COR-L47 (cell line): Measurements from ENCODE around the gene SLC25A21.
A peak's percentile ranks its signal among the peaks of the same experiment; 100 is the strongest.

Source experiments
- DNase-seq: peaks from one replicate; lab custom pipeline; 2025; lab: John Stamatoyannopoulos, UW

SLC25A21 gene

GRCh38 chr14:36662258-36662542 is 510.2 kb downstream of the SLC25A21 start:
- DNase-seq, result peak; percentile 55

GRCh38 chr14:36661506-36662257 is 510.7 kb downstream of the SLC25A21 start, which contains the start of gene PAX9:
TSS of gene PAX9 (plus strand) at chr14:36661860. CDS start at chr14:36662090, 230 bp downstream.
- peak; percentile 91 for DNase-seq

DNA sequence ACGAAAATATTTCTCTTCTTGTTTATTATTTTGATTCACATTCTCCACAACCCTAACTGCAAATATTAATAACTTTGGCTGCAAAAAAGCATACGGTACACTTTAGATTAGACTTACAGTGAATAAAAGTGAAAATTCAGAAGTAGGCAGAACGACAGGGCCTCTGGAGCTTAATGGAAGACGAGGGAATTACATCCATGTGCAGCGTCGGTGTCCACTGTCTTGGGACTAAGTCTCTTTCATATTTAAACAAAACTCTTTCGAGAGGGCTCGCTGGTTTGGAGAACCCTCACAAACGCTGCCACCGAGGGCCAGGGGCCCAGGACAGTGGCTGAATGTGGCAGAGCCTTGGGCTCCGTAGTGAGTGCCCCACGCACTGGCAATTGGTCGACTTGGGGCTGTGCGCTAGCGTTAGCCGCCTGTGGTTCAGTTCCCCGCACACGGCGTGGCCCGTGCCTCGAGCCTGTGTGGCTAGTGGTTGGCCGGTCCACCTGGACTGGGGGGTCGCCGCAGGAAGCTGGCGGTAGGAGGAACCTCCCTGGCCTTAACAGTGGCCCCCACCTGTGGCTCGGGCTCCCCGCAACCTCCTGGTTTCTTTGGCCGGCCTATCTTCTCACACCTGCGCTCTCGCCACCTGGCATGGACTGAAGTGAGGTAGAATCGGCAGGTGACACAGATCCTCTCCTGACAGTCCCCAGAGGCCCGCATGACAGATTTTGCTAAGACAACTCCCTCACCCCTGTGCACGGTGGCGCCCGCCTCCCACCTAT is 511.5 kb downstream of the SLC25A21 start:
- no peak for DNase-seq

DNA sequence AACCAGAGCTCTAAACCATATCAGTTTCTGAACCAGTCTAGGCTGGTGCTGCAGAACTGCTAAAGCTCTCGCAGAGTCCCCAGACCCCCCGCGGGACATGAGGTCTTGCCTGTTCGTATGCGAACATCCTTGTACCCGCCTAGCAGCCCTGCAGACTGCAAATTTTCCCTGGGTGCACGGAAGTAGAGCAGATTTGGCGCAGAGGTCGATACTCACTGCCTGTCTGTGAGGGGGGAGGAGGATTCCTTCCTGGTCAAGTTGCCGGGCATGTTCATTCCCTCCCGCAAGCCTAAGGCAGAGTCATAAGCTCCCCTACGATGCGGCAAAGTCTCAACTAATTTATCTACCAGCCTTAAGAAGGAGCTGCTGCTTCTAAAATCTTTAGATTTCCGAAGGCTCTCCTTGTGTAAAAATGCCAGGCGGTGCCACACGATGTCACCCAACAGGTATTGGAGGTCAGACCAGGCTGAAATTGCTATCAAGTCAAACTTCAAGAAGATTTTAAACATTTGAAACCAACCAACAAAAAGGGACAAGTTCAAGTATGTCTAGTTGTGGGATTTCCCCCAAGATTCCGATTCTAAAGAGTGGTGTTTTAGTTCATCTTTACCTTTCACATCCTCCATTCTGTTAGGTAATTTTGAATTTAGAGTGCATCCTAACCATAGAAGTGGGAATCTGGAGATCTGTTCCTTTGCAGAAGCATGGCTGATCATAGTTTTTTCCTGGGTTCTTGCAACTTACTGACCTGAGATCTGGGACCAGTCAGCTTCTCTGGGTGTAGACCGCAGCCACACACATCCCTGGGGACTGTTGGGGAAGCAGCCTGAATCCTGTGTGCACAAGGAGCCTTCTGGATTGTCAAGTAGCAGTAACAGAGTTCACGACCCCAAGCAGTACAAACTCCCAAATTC is 512.3 kb downstream of the SLC25A21 start:
- no peak for DNase-seq

DNA sequence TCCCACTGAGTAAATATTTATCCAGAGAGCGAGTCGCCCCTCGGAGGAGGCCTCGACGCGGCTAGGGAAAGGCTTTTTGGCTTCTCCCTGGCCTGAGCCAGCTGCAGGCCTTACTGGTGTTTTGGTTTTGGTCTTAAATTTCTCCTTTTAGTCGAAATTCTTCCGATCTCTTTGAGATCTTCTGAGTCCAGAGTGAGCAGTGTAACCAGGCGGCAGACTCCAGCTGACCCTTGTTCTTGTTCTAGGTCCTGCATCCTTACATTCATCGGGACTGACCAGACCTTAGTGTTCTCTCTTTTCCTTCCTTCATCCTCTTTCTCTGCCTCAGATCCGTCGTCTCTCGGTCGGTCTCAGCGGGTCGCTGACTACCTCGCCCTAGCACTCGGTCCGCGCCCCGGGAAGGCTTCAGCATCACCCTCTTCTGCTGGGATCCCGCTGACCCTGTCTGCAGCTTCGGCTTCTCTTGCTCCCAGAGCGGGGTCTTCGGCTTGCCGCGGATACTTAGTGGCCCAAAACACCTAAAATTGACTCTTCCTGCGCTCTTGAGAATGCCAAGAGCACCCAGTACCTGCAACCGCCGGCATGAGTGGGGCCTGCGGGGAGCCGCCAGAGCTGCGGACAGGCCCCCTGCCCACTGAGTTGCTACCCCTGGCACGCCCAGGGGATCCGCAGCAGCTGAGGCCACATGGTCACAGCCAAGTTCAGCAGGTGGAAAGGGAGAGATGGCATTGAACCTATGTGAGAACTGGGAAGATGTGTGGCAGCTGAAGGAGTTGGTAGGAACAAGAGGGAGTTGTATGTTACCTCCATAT is 513.2 kb downstream of the SLC25A21 start:
- DNase-seq, result no peak

GRCh38 chr14:36658123-36659009 is 514.0 kb downstream of the SLC25A21 start:
- no peak for DNase-seq

DNA sequence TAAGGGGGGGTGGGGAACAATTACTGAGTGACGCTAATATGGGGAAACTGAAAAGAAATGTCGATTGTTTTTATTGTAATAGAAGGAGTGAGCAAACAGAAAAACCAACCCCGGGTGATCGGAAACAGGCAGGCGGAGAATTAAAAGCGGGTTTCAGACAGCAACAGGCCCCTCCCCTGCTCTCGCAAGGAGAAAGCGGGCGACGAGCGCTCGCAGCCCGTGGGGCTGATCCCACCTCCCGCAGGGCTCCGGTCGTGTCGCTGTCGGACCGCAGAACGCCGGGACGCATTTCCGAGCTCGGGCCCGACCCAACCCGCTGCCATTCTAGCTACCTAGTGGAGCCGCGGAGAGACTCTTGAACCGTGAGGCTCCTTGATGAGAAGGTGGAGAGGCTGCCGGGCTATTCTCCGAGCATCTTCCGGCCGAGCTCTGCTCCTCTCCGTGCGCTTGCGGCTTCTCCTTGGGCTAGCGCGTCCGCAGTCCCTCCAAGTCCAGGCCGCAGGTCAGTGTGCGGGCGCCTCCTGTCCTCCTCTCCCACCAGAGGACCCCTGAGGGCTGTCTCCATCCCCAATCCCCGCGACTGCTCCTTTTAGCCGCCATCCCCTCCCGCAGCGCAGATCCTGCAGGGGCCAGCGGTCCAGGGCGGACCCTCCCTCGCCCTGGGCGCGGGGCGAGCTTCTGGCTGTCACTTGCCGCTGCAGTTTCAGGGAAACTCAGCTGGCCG is 514.8 kb downstream of the SLC25A21 start:
- DNase-seq, result no peak

- DNase-seq, result no peak
These were observed 515.6 kb downstream of the SLC25A21 start for GRCh38 chr14:36656687-36657398.

GRCh38 chr14:36655963-36656686 is 516.3 kb downstream of the SLC25A21 start:
- DNase-seq, result no peak

DNA sequence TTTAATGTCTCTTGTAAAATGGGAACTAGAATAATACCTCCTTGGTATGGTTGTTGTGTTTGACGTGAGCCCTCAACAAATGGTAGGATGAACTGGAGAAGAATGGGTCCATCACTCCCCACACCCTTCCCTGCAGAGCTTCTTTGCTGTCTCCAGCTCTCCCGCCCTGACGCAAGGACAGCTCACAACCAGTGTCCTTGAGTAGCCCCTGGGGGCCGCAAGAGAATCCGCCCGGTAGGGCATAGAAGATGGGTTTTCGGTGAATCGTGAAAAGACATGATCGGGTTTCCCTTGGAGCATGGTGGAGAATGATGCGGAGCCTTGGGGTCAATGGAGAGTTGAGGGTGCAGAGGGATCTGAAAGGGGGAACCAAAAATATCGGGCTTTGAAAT is 516.8 kb downstream of the SLC25A21 start:
- no peak for DNase-seq

DNA sequence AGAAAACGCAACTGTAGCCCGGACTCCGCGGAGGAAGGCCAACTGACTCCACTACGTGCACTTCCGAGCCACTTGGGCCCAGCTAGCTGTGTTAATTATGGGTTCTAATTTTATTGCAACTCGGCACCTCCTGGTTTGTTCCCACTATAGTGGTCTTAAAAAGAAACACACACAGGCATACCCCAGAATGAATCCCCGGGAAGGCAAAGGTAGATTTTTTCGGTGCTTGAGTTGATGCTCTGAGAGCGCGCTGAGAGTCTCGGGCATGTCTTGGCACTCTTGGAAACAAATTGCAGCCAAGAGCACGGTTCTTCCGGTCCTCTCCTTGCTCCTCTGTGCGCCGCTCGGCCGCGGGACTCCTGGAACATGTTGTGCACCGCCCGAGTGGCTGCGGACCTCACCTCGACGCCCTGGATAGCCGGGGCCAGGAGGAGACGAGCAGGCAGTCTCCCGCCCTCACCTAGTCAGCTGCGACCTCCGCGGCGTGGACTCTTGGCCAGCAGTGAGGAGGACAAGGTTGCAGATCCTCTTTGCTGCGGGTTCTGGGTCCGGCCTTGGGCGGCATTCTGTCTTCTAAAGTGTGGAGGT is 517.5 kb downstream of the SLC25A21 start:
- DNase-seq, result no peak

- no peak for DNase-seq
These were observed 518.2 kb downstream of the SLC25A21 start for GRCh38 chr14:36653962-36654793.

- no peak for DNase-seq
These were observed 519.0 kb downstream of the SLC25A21 start for GRCh38 chr14:36653413-36653812.

DNA sequence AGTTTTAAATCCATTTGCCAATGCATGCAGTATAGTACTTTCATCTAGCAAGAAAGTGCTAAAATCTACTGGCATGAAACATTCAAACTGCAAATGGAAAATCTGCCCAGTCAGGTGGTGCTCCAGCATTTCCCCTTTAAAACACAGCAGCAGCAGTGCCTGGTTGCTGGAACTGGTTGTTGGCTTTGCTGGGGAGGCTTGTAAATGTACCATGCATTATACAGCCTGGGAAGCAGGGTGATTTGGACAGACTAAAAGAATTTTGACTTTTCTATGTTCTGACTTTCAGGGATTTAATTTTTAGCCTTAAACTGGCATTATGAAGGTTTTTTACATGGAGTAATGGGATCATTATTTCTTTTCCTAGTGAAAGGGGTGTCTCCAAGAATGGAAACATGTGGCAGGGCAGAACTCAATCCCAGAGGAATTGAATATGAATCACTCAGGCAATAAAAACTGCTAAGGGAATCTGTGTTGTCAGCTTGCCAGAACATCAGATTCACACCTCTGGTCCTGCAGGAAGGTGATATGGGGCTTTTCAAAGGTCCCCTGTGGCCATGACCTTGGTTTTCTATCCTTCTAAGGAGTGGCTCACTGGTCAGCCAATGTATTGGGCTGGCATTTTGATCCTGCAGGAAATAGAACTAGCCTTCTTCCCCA is 519.7 kb downstream of the SLC25A21 start:
- no peak for DNase-seq

GRCh38 chr14:36649872-36650650 is 522.3 kb downstream of the SLC25A21 start:
- DNase-seq, result no peak
